ENCODE results near the gene CUX1.

CUX1 gene

DNA sequence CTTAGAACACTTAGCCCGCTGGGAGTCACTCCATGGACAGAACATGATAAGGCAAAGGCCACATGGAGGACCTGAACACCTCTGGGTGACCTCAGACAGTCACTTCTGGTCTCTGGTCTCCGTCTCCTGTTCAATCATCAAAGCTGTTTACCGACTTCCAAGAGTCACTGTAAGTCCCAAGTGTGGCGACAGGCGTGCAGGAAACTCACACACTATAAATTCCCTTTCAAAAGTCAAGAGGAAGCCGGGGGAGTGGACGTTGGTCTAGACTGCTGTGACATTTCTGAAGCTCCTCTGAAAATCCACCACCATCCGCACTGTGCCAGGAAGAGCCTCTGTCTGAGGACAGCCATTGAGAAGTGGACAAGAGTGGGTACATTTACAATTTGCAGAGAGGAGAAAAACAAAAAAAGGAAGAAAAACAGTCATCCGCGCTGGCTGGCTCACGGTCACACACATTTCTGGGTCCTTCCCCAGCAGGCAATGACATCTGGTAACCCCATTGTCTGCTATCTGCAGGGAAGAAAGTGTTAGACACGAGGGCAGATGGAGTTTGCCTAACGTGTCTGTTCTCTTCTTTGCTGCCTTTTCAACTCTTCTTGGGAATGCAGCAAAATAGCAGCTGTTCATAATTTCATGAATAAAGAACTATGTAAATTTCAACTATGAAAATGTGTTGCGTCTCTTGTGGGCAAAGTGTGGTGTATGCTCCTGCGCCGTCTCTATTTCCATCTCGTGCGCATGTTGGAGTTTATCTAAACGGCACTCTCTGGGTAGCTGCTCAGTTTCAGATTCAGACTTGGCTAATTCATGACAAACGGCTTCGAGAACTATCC, 32.9 kb upstream of the CUX1 start:
- no peak overlapping the region for H3K27ac ChIP-seq (ENCODE audit: low read length)
- no peaks in the 10 kb centered on the region for H3K79me2 ChIP-seq (ENCODE audit: low read length)
- H3K4me2 ChIP-seq (ENCODE audit: low read depth, low read length), result no peak overlapping the region
- H3K9me2 ChIP-seq (replicated peaks; ENCODE audit: insufficient read depth, low read length), result no peaks in the 10 kb centered on the region
- H3K4me3 ChIP-seq (ENCODE audit: low read length), result no peak overlapping the region
- no peak overlapping the region for H3K9ac ChIP-seq (ENCODE audit: low read length)
- no peaks in the 10 kb centered on the region for H3K36me3 ChIP-seq (replicated peaks; ENCODE audit: insufficient read depth, low read length)
- no peaks in the 10 kb centered on the region for H3K4me1 ChIP-seq (ENCODE audit: low read length)
- no peak for DNase-seq
- no peaks in the 10 kb centered on the region for H3F3A ChIP-seq (ENCODE audit: insufficient read depth, low read length)
- H2AFZ ChIP-seq (ENCODE audit: low read length), result no peak overlapping the region
- H3K27me3 ChIP-seq (replicated peaks; ENCODE audit: insufficient read depth, low read length), result no peaks in the 10 kb centered on the region
- no peaks in the 10 kb centered on the region for H4K20me1 ChIP-seq (ENCODE audit: insufficient read depth, low read length)
- no peaks in the 10 kb centered on the region for H3K9me3 ChIP-seq (replicated peaks; ENCODE audit: insufficient read depth, low read length)
- no peak for TF ChIP-seq EZH2phosphoT487 (IDR thresholded peaks at IDR 0.05; ENCODE audit: low read length)
- no peak for TF ChIP-seq CTCF (IDR thresholded peaks at IDR 0.05; ENCODE audit: low read length)
- no peak for TF ChIP-seq EZH2 (optimal IDR thresholded peaks at IDR 0.05; ENCODE audit: low read depth, low read length)

DNA sequence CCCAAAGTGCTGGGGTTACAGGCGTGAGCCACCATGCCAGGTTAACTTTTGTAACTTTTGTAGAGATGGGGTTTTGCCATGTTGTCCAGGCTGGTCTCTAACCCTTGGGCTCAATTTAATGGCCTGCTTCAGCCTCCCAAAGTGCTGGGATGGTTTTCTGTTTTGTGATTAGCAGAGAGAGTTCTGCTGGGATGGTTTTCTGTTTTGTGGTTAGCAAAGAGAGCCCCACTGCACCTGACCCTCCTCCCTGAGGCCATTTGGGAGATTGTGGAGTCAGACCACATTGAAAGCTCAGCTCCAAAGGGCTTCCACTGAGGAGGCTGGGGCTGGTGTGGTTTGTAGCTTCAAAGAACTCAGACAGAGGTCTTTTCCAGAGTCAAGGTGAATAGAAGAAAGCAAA, 29.6 kb upstream of the CUX1 start:
- H3K36me3 ChIP-seq (replicated peaks; ENCODE audit: insufficient read depth, low read length), result no peaks in the 10 kb centered on the region
- H2AFZ ChIP-seq (ENCODE audit: low read length), result no peak overlapping the region
- H4K20me1 ChIP-seq (ENCODE audit: insufficient read depth, low read length), result no peaks in the 10 kb centered on the region
- no peak overlapping the region for H3K27ac ChIP-seq (ENCODE audit: low read length)
- no peak for DNase-seq
- no peaks in the 10 kb centered on the region for H3K27me3 ChIP-seq (replicated peaks; ENCODE audit: insufficient read depth, low read length)
- no peaks in the 10 kb centered on the region for H3K9me3 ChIP-seq (replicated peaks; ENCODE audit: insufficient read depth, low read length)
- H3K79me2 ChIP-seq (ENCODE audit: low read length), result no peaks in the 10 kb centered on the region
- no peaks in the 10 kb centered on the region for H3K9me2 ChIP-seq (replicated peaks; ENCODE audit: insufficient read depth, low read length)
- H3K4me2 ChIP-seq (ENCODE audit: low read depth, low read length), result no peak overlapping the region
- H3K9ac ChIP-seq (ENCODE audit: low read length), result no peak overlapping the region
- TF ChIP-seq EZH2phosphoT487 (IDR thresholded peaks at IDR 0.05; ENCODE audit: low read length) (no peak), CTCF (IDR thresholded peaks at IDR 0.05; ENCODE audit: low read length) (no peak), EZH2 (optimal IDR thresholded peaks at IDR 0.05; ENCODE audit: low read depth, low read length) (no peak)
- H3K4me1 ChIP-seq (ENCODE audit: low read length), result no peaks in the 10 kb centered on the region
- H3K4me3 ChIP-seq (ENCODE audit: low read length), result no peak overlapping the region
- H3F3A ChIP-seq (ENCODE audit: insufficient read depth, low read length), result no peaks in the 10 kb centered on the region

DNA sequence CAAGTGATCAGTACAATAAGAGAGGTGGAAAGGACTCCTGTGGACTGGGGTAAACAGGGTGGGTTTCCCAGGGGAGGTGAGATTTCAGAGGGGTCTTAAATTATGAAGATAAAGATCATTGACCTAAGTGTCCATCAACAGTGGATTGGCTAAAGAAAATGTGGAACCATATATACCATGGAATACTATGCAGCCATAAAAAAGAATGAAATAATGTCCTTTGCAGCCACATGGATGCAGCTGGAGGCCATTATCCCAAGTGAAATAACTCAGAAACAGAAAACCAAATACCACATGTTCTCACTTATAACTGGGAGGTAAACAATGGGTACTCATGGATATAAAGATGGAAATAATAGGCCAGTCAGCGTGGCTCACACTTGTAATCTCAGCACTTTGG, 28.9 kb upstream of the CUX1 start:
- TF ChIP-seq EZH2 (optimal IDR thresholded peaks at IDR 0.05; ENCODE audit: low read depth, low read length) (no peak), EZH2phosphoT487 (IDR thresholded peaks at IDR 0.05; ENCODE audit: low read length) (no peak), CTCF (IDR thresholded peaks at IDR 0.05; ENCODE audit: low read length) (no peak)
- Histone ChIP-seq H3K9me3 (replicated peaks; ENCODE audit: insufficient read depth, low read length) (no peaks in the 10 kb centered on the region), H2AFZ (ENCODE audit: low read length) (no peak overlapping the region), H3K27me3 (replicated peaks; ENCODE audit: insufficient read depth, low read length) (no peaks in the 10 kb centered on the region), H3K9ac (ENCODE audit: low read length) (no peak overlapping the region), H3F3A (ENCODE audit: insufficient read depth, low read length) (no peaks in the 10 kb centered on the region), H3K4me3 (ENCODE audit: low read length) (no peak overlapping the region), H3K4me1 (ENCODE audit: low read length) (no peaks in the 10 kb centered on the region), H3K9me2 (replicated peaks; ENCODE audit: insufficient read depth, low read length) (no peaks in the 10 kb centered on the region), H3K36me3 (replicated peaks; ENCODE audit: insufficient read depth, low read length) (no peaks in the 10 kb centered on the region), H3K27ac (ENCODE audit: low read length) (no peak overlapping the region), H4K20me1 (ENCODE audit: insufficient read depth, low read length) (no peaks in the 10 kb centered on the region), H3K4me2 (ENCODE audit: low read depth, low read length) (no peak overlapping the region), H3K79me2 (ENCODE audit: low read length) (no peaks in the 10 kb centered on the region)
- DNase-seq, result no peak

All from MM.1S (cell line).